Measurements from ENCODE around the gene STOM.

STOM gene

DNA sequence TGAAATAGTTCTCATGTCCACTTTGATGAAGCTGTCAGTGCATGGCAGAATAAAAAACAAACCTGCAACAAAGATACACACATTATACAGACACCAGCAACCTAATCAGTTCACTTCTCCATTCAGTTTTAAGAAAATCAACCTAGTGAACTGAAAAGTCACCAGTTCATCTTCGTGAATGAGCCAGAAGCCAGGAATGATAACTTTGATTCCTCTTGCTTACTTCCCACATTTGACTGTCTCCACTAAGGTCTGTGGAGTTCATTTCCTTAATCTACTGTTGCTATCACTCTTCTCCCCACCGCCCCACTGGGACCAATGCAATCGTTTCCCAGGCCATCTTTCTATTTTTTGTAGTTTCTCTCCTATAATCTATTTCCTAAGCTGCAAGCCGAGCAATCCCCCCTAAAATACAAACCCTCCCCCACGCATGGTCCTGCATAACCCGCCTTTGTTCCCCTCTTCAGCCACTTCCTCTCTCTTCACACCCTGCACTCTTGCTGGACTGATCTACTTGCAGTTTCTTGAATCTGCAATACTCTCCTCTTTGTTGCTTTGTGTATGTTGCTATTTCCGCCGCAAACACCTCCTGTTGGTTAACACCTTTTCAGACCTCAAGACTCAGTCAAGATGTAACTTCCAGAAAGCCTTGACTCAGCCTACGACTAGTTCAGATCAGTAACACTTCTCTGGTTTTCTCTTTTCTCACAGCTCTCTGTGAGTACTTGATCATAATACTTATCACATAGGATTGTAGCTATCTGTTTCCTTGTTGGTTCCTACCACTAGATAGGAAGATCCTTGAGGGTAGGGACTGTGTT is 16.6 kb downstream of the STOM start:
- DNase-seq (ENCODE audit: insufficient read length, low spot score) (no peak), FAIRE-seq (no peak)
- TF ChIP-seq SPI1 (IDR thresholded peaks at IDR 0.05; ENCODE audit: low read depth, low read length) (peak; percentile 76), POLR2A (IDR thresholded peaks at IDR 0.05; ENCODE audit: low read depth, low read length) (no peak), POLR2AphosphoS5 (IDR thresholded peaks at IDR 0.05; ENCODE audit: low read depth, low read length) (no peak)

DNA sequence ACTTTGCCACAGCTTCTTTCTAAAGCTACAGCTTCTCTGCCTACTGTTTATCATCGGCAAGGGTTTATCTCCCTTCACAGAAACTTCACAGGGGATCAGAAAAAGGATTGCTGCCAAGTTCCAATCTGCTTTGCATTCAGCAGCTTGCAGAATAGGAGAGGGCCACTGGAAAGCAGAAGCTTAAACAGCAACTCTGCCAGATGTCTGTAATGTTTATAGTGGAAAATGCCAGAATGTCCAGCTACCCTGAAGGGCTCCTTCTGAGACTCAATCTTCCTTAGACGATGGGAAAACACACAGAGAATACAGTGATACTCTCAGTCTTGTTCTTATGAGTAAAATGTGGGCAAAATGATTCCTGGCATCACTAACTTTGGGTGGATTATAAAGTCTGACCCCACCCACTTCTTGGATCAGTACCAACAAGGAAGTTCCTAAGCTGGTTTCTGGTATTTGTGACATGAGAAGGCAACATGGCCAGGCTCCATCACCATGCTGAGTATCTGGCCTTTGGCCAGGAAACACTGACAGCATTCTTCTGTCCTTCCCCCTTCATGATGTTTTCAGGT is 19.0 kb downstream of the STOM start:
- TF ChIP-seq SPI1 (IDR thresholded peaks at IDR 0.05; ENCODE audit: low read depth, low read length): no peak
- DNase-seq (ENCODE audit: insufficient read length, low spot score): no peak
- FAIRE-seq: no peak

DNA sequence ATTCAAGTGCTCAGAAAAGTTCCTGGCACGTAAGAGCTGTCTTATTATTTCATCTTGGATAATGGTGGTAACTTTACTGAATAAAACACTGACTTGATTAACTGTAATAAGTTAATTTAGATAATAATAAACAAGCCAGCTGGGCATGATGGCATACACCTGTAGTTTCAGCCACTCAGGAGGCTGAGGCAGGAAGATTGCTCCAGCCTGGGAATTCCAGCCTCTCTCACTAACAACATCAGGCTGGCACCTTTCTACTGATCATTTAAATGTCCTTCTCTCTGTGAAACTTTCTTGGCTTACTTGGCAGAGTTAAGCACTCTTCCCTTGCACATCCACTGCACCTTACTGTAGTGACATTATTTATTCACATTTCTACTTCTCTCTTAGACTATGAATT is 20.0 kb downstream of the STOM start:
- no peak for FAIRE-seq
- DNase-seq (ENCODE audit: insufficient read length, low spot score): no peak
- TF ChIP-seq POLR2A (IDR thresholded peaks at IDR 0.05; ENCODE audit: low read depth, low read length): no peak
- TF ChIP-seq POLR2AphosphoS5 (IDR thresholded peaks at IDR 0.05; ENCODE audit: low read depth, low read length): no peak
- no peak for TF ChIP-seq TAF1 (IDR thresholded peaks at IDR 0.05; ENCODE audit: low read depth, low read length)
- no peak for TF ChIP-seq PAX5 (IDR thresholded peaks at IDR 0.05; ENCODE audit: insufficient read depth, low read length, severe bottlenecking)

DNA sequence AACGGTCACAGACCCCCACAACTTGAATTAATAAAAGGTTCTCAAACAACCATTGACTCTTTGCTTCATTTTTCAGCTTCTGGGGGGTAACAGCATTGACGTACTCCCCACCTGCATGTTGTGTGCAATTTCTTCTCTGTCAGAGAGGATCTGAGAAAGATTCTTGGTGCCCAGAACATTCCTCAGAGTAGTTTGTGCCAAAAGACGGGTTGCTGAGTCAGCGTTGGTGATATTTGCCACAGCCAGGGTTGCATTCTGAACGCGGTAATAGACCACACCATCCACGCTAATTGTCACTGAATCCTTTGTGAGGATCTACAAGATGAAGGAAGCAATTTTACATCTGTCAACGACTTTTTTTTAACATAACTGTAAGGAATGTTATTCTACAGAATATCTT is 21.0 kb downstream of the STOM start:
- FAIRE-seq (no peak), DNase-seq (ENCODE audit: insufficient read length, low spot score) (no peak)
- TF ChIP-seq POLR2A (IDR thresholded peaks at IDR 0.05; ENCODE audit: low read depth, low read length) (no peak), POU2F2 (IDR thresholded peaks at IDR 0.05; ENCODE audit: low read depth, low read length) (no peak), POLR2AphosphoS5 (IDR thresholded peaks at IDR 0.05; ENCODE audit: low read depth, low read length) (no peak), PAX5 (IDR thresholded peaks at IDR 0.05; ENCODE audit: insufficient read depth, low read length, severe bottlenecking) (no peak), TAF1 (IDR thresholded peaks at IDR 0.05; ENCODE audit: low read depth, low read length) (no peak), SPI1 (IDR thresholded peaks at IDR 0.05; ENCODE audit: low read depth, low read length) (no peak)

DNA sequence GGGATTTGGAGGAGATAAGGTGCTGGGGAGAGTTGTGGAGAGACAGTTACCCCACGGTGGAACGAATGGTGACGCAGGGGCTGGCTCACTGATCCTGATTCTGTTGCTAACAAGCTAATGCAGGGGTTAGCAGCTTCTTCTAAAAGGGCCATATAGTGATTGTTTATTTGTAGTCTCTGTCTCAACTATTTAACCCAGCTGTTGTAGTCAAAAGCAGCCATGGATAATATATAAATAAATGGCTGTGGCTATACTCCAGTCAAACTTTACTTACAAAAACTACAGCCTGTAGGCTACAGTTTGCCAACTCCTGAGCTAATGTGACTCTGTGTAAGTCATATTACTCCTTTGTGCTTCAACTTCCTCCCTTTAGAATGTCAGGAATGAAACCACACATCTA is 21.8 kb downstream of the STOM start:
- FAIRE-seq: no peak
- TF ChIP-seq SPI1 (IDR thresholded peaks at IDR 0.05; ENCODE audit: low read depth, low read length): no peak
- no peak for TF ChIP-seq POLR2AphosphoS5 (IDR thresholded peaks at IDR 0.05; ENCODE audit: low read depth, low read length)
- no peak for TF ChIP-seq POU2F2 (IDR thresholded peaks at IDR 0.05; ENCODE audit: low read depth, low read length)
- no peak for TF ChIP-seq PAX5 (IDR thresholded peaks at IDR 0.05; ENCODE audit: insufficient read depth, low read length, severe bottlenecking)
- TF ChIP-seq POLR2A (IDR thresholded peaks at IDR 0.05; ENCODE audit: low read depth, low read length): no peak
- TF ChIP-seq TAF1 (IDR thresholded peaks at IDR 0.05; ENCODE audit: low read depth, low read length): no peak
- DNase-seq (ENCODE audit: insufficient read length, low spot score): no peak

DNA sequence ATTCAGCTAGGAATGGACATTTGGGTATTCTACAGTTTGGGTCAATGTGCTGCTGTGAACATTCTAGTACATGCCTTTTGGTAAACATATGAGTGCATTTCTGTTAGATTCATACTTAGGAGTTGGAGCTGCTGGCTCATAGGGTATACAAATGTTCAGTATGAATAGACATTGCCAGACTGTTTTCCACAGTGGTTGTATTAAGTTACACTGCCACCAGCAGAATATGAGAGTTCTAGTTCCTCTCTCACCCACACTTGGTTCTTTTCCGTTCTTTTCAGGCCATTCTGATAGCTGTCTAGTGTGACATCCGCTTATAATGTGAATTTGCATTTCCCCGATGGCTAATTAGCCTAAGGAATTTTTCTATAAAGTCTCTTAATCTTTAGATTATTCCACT is 25.0 kb downstream of the STOM start:
- DNase-seq (ENCODE audit: insufficient read length, low spot score): no peak
- no peak for FAIRE-seq
- TF ChIP-seq TAF1 (IDR thresholded peaks at IDR 0.05; ENCODE audit: low read depth, low read length): no peak
- TF ChIP-seq POLR2AphosphoS5 (IDR thresholded peaks at IDR 0.05; ENCODE audit: low read depth, low read length): no peak
- TF ChIP-seq SPI1 (IDR thresholded peaks at IDR 0.05; ENCODE audit: low read depth, low read length): no peak
- no peak for TF ChIP-seq PAX5 (IDR thresholded peaks at IDR 0.05; ENCODE audit: insufficient read depth, low read length, severe bottlenecking)
- no peak for TF ChIP-seq POLR2A (IDR thresholded peaks at IDR 0.05; ENCODE audit: low read depth, low read length)

DNA sequence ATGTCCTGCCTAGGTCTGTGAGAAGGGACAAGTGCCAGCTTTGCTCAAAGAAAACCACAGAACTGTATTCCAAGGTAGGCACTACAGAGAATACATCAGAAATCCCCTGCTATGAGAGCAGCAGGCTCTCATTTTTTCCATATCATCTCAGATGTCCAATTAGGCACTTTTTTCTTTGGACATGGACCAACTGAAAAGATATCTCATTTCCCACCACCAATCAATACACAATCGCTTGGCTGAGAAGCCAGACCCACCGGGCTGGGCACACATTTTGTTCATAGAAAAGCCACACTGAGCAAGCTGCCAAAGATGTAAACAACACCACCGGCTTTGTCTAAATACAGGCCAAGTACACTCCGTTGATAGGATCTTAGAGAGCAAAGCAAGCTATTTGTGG is 25.9 kb downstream of the STOM start:
- DNase-seq (ENCODE audit: insufficient read length, low spot score) (no peak), FAIRE-seq (no peak)
- no peak for TF ChIP-seq SPI1 (IDR thresholded peaks at IDR 0.05; ENCODE audit: low read depth, low read length)
- TF ChIP-seq PAX5 (IDR thresholded peaks at IDR 0.05; ENCODE audit: insufficient read depth, low read length, severe bottlenecking): no peak
- no peak for TF ChIP-seq TAF1 (IDR thresholded peaks at IDR 0.05; ENCODE audit: low read depth, low read length)
- no peak for TF ChIP-seq POLR2A (IDR thresholded peaks at IDR 0.05; ENCODE audit: low read depth, low read length)
- TF ChIP-seq POLR2AphosphoS5 (IDR thresholded peaks at IDR 0.05; ENCODE audit: low read depth, low read length): no peak
- no peak for TF ChIP-seq POU2F2 (IDR thresholded peaks at IDR 0.05; ENCODE audit: low read depth, low read length)

DNA sequence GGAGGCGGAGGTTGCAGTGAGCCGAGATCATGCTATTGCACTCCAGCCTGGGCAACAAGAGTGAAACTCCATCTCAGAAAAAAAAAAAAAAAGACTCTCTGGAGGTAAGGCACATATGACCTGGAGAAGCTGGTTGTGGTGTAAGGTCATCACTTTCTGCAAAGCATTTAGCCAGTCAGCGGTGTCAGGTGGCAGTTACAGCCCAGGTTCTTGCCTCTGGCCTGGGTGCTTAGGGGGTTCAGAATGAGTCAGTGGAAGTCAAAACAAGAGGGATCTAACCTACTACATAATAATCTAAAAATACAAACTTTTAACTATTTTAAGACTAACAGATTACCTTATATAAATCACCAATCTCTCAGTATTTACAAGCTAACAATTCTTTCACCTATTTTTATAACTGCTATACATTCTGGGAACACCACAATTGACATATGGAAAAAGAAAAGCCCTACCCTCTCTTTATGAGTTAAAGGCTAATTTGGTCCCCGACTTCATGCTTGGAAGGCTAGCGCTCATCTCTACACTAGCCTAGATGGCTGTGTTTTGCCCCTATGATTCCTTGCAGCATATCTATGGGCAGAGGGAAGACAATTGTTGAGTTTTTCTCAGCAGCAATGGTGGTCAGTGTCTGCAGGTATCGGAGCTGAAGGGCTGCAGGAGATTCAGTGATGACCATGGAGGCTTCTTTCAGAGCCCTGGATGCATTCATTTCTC is 29.2 kb downstream of the STOM start:
- no peak for FAIRE-seq
- TF ChIP-seq TAF1 (IDR thresholded peaks at IDR 0.05; ENCODE audit: low read depth, low read length) (no peak), SPI1 (IDR thresholded peaks at IDR 0.05; ENCODE audit: low read depth, low read length) (no peak), PAX5 (IDR thresholded peaks at IDR 0.05; ENCODE audit: insufficient read depth, low read length, severe bottlenecking) (no peak), POU2F2 (IDR thresholded peaks at IDR 0.05; ENCODE audit: low read depth, low read length) (no peak), POLR2AphosphoS5 (IDR thresholded peaks at IDR 0.05; ENCODE audit: low read depth, low read length) (no peak), POLR2A (IDR thresholded peaks at IDR 0.05; ENCODE audit: low read depth, low read length) (no peak)
- DNase-seq (ENCODE audit: insufficient read length, low spot score): no peak

DNA sequence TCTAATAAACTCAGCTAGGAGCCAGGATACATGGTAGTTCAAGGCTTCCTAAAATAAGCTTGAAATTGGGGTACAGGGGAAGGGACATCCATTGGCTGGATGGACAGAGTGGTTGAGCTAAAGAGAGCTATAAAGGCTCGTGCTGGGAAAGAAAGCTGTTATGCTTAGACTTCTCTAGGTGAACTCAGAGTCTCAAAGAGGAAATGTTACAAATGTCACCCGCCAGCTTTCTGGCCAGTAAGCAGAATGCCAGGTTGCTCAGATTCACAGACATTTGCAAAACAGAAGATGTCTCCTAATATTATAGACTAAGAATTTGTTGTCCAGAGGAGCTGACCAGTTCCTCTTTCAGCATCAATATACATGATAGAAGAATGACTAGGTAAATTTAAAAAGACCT is 30.6 kb downstream of the STOM start:
- TF ChIP-seq SPI1 (IDR thresholded peaks at IDR 0.05; ENCODE audit: low read depth, low read length): peak; percentile 31; the same call in 1 of the 2 replicates
- TF ChIP-seq PAX5 (IDR thresholded peaks at IDR 0.05; ENCODE audit: insufficient read depth, low read length, severe bottlenecking): no peak
- FAIRE-seq: peak; percentile 20
- no peak for DNase-seq (ENCODE audit: insufficient read length, low spot score)

DNA sequence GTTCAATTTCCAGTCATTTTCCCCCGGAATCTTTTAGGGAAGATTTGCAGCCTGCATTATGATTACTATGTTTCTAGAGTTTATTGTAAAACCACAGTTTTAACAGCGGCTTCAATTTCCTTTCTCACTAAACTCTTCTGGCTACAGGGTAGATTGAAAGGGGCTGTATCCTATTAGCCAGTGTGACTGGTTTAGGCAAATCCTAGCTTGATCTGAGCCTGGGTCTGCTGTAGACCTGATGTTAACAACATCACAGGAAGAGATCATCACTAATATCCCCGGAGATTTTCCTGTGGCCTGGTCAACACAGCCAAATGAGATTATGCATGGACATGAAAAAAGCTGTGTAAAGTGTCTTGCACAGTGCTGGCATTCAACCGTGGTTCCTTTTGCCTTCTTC is 33.4 kb downstream of the STOM start:
- FAIRE-seq: no peak
- no peak for TF ChIP-seq POLR2AphosphoS5 (IDR thresholded peaks at IDR 0.05; ENCODE audit: low read depth, low read length)
- no peak for TF ChIP-seq POU2F2 (IDR thresholded peaks at IDR 0.05; ENCODE audit: low read depth, low read length)
- TF ChIP-seq POLR2A (IDR thresholded peaks at IDR 0.05; ENCODE audit: low read depth, low read length): no peak
- no peak for TF ChIP-seq PAX5 (IDR thresholded peaks at IDR 0.05; ENCODE audit: insufficient read depth, low read length, severe bottlenecking)
- no peak for TF ChIP-seq TAF1 (IDR thresholded peaks at IDR 0.05; ENCODE audit: low read depth, low read length)
- no peak for TF ChIP-seq SPI1 (IDR thresholded peaks at IDR 0.05; ENCODE audit: low read depth, low read length)
- DNase-seq (ENCODE audit: insufficient read length, low spot score): no peak

Data from GM12891 (cell line).